Hematopoietic multipotent progenitor cell treated with erythropoietin and hydrocortisone succinate and interleukin-3 and kit ligand, for 6 days (in vitro differentiated cells): Measurements from ENCODE around the gene CLCNKA.
A peak's percentile ranks its signal among the peaks of the same experiment; 100 is the strongest.
"Not testable (repeated sequence)": the region's sequence is repeated elsewhere in the genome, so short reads cannot be mapped to it uniquely, and the experiment has no call there.

Source experiments
- DNase-seq: peaks from one replicate; pipeline ENCODE4 v3.0.0-alpha.2; 2015

The CLCNKA gene

DNA sequence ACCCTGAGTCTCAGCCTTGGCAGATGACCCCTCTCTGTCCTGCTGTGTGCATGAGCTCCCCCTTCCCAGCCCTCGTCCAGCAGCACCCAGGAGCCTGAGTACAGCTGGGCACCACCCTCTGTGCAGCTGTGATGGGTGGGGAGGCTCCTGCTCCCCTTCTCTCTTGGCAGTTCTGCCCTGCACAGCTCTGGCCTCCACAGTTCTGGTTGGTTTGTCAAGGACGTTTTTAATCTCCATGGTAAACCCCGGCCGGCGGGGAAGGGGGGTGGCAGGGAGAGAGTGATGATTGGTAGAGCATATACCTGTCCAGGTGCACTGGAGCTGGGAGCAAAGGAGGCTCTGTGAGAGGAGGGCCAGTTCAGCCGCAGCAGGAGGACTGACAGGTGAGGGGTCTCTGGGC, at the start of gene CLCNKA:
Gene CLCNKA (plus strand): TSS at position 356 of the 400 bp plus-strand sequence. CDS start 584 bp downstream, outside the sequence.
- no peak for DNase-seq

GRCh38 chr1:15972409-15972808, 49.4 kb upstream of the CLCNKA start:
- DNase-seq: no peak

- no peak for DNase-seq
Measured at GRCh38 chr1:15973772-15974171, 48.1 kb upstream of the CLCNKA start.

DNA sequence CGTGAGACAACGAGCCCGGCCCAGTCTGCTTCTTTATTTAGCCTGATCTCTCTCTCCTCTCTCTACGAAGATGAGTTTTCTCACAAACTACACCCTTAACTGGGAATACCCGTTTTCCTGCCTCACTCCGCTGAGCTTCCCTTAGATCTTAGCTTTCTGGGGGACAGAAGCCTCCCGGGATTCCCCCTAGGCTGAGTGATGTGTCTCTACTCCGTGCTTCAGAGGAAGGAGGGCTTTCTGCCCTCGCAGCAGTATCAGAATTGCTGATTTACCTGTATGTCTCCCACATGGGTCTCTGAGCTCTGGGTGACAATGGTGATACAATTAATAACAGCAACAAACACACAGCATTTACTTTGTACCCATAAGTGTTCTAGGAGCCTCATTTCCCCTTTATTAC, 47.0 kb upstream of the CLCNKA start:
- DNase-seq: no peak

DNA sequence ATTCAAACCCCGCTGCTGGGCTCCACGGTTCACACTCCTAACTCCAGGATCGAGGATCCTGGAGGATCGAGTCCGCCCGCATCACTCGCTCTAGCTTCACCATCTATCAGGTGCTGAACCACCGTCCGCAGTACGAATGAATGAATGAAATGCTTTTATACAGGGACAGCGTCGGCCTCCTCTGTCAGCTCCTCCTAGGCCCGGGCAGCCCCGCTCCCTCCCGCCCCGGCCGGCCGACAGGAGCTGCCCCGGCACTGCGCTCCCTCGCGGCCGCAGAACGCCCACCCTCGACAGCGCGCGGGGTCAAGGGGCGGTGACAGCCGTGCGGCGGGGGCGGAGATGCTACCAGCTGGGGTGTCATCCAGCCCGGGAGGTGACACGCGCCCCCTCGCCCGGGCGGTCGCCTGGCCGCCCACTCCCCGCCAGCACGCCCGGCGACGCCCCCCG, 46.5 kb upstream of the CLCNKA start:
- peak; percentile 78 for DNase-seq

DNA sequence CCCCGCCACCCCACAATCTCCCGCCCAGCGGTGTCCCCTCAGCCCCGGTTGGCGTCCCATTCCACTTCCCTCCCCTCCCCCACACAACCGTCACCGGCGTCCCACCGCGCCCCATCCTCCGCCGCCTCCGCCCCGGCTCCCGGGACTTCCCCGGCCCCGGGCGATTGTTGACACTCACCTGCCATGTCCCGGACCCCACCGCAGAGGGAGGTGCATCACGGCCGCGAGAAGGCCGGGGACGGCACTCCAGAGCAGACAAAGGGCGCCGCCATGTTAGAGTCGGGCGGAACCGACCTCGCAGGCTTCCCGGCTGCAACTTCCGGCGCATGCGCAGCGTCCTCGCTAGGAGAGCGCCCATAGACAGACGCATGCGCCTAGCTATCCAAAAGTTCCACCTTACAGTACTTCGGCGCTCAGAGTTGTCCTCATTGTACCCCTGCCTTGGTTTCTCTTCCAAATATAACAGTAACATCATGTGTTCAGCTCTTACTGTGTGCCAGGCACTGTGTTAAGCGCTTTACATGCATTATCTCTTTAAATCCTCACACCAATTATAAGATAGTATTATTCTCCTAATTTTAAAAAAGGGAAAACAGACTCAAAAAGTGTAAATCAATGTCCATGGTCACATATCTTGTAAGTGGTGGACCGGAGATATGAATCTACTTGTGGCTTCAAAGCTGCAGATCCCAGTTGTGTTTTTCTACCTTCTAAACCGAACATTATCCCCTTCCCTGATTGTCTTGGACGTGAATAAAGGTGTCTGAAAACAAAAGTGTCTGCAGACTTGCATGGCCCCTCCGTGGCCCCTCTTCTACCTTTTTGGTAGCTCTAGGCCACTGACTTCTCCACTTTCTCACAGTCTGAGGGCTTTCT, 45.8 kb upstream of the CLCNKA start, which contains the start of gene ZBTB17:
Gene ZBTB17 (minus strand): TSS at position 297 of the 876 bp plus-strand sequence. CDS start 27,606 bp downstream, outside the sequence.
- peak; percentile 98 for DNase-seq

DNA sequence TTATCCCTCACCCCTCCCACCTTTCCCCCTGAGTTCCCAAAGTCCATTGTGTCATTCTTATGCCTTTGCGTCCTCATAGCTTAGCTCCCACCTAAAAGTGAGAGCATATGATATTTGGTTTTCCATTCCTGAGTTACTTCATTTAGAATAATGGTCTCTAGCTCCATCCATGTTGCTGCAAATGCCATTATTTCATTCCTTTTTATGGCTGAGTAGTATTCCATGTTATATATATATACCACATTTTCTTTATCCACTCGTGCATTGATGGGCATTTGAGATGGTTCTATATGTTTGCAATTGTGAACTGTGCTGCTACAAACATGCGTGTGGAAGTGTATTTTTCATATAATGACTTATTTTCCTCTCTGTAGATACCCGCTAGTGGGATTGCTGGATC, 43.9 kb upstream of the CLCNKA start:
- not testable (repeated sequence) for DNase-seq

DNA sequence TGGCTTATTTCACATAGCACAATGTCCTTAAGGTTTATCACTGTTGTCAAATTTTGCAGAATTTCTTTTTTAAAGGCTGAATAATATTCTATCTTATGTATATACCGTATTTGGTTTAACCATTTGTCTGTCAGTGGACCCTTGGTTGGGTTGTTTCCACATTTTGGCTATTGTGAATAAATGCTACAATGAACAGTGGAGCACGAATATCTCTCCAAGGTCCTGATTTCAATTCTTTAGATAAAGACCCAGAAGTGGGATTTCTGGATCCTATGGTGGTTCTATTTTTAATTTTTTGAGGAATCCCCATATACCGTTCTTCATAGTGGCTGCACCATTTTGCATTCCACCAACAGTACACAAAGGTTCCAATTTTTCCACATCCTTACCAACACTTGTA, 40.2 kb upstream of the CLCNKA start:
- DNase-seq: no peak

GRCh38 chr1:15983275-15983674, 38.6 kb upstream of the CLCNKA start:
- no peak for DNase-seq

- no peak for DNase-seq
Measured at GRCh38 chr1:15985611-15986297, 36.1 kb upstream of the CLCNKA start.

DNA sequence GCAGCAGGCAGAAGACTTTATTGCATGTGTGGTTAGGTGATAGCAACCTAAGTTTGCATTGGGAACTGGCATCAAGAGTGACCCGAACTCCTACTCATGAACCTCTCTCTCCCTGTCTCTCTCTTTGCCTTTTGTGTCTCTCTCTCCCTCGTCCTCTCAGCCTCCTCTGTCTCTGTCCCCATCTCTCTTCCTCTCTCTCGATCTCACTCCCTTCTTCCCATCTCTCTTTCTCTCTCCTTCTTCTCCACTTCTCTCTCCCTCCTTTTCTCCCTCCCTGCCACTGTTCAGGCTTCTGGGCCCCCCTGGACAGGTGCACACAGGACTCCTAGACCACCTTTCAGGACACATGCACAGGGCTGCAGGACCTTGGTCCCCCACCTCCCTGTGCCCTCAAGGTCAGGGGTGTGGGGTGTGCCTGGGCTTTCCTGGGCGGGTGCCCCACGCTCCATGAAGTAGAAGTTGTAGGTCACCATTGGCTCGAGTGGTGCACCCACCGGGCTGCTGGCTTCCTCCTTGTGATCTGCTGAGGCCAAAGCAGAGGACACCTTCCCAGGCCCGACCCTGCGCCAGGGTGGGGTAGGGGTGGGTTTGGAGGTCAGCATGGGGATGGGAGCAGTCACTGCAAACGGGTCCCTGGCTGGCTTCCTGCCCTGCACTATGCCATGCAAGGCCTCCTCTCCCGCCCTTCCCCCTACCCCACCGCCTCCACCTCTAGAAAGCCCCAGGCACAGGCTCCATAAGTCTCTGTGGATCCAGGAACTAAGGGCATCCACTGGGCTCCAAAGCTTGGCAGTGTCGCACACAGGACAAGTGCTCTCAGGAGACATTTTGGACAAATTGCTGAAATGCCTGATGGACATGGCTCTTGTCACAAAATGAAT, 32.7 kb upstream of the CLCNKA start:
- DNase-seq: no peak

GRCh38 chr1:15989776-15990175, 32.1 kb upstream of the CLCNKA start:
- DNase-seq: no peak

DNA sequence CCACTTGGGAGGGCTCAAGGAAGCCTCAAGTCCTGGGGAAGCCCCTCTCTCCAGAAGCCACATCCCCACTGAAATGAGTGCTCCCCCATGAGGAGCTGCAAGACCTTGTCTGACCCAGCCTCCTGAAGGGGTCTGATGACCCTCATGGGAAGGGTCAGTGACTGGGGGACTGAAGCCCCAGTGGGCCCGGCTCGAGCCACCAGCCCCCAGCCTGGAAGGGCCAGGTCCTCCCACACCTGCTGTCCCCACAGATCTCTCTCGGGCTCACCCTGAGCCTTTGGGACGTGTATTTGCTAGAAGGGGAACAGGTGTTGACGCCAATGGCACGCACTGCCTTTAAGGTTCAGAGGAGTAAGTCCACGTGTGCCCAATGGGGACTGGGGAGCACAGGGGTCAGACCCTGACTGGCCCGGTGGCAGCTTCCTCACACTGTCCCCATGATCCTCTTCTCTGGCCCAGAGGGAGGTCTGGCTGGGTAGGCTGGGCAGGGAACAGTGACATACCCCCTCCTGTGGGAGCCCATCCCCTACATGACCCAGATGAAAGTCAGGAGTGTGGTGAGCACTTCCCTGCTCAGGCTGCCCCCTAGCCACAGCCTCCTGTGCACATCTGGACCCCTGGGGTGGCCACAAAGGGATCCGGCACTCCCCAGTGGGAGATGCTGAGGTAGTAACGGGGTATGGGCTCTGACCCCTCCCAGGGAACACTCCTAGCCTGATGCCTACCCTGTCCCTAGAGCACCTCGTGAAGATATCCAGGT, 30.2 kb upstream of the CLCNKA start:
- no peak for DNase-seq

DNA sequence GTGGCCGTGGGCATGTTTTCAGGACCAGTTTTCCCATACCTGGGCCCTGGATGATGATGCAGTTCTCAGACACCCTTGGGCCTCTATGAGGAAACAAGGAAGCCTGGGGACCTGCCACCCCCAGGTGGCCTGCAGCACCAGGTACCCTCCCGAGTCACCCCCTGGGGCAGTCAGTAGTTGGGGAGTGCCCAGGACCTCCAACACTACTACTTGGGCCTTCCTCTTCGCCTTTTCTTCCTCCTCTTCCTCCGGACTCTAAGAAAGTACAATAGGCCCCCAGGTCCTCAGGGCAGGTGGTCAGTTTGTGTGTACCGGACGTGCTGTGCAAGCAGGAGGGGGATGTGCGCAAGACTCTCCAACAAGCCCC, 29.7 kb upstream of the CLCNKA start:
- DNase-seq: no peak

DNA sequence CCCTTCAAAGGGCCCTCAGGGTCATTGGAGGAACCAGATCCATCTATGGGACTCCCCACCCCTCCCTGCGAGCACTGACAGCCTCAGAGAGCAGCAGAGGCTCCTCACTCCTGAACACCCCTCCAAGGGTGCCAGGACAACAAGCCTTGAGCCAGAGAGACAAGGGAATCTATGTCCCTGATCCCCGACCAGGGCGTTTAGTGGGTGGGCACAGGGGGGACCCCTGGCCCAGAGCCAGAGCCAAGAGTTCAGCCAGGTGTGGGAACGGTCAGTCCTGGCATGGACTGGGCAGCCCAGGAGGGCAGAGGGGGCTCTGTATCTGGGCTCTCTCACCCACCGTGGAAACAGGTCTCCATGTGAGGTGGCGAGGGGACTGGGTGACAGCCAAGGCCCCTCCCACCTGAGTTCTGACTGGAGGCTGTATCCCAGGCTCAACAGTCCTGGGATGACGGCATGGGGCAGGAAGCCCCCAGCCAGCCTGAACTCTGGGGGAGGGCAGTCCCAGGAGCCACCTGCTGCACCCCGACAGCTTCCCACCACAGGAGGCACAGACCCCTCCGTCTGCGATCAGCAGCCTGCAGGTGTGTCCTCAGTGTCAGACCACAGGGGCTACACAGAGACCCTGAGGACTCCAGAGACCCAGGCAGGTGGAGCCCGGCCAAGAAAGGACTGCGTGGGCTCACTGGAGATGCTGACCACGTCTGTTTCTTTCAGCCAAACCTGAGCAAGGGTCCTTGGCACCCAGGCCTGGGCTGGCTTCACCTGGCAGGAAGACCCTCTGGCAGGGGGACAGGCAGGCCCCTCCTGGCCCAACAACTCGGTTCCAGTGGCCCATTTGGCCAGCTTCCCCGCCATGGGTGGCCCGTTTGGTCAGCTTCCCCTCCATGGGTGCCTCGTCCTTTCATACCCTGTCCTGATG, 29.0 kb upstream of the CLCNKA start:
- DNase-seq: no peak

DNA sequence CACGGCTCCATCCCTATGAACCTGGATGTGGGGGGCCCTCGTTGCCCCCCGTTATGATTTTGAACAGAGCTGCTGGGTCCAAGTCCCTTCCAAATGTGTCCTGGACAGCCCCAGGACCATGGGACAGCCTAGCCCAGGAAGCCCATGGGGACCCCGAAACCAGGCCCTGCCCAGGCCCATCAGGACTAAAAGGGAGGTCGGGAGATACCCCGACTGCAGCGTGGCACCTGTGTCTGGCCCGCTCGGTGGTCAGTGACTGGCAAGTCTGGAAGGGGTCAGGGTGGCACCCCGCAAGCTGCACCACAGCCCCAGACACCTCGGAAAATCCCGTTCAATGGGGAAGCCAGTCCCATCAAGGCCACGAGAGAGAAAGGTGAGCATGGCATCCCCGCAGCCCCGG, 28.2 kb upstream of the CLCNKA start:
- DNase-seq: no peak

GRCh38 chr1:15994081-15994480, 27.8 kb upstream of the CLCNKA start:
- DNase-seq: no peak

GRCh38 chr1:15994590-15995351, 27.1 kb upstream of the CLCNKA start:
- peak; percentile 72 for DNase-seq

- DNase-seq: no peak
Measured at GRCh38 chr1:15997076-15997585, 24.7 kb upstream of the CLCNKA start.

- no peak for DNase-seq
Measured at GRCh38 chr1:15997637-15998280, 24.1 kb upstream of the CLCNKA start.
